IMR-90 (cell line): Measurements from ENCODE around the gene PIAS2.

Experiments
- BHLHE40 ChIP-seq: fragments of 150-350 bp; IDR thresholded peaks from 2 replicates; pipeline ENCODE4 v1.6.1; 2016; ENCODE audit warnings: mild to moderate bottlenecking, low read depth, low read length
- CHD1 ChIP-seq: IDR thresholded peaks from 2 replicates; pipeline ENCODE4 v1.6.1; 2012; ENCODE audit warnings: low read depth, low read length, improper control_type of control experiment
- FOS ChIP-seq: fragments of 150-350 bp; IDR thresholded peaks from 2 replicates; pipeline ENCODE4 v1.6.1; 2016; ENCODE audit warnings: low read depth, low read length
- MAZ ChIP-seq: IDR thresholded peaks from 2 replicates; pipeline ENCODE4 v1.6.1; 2012; ENCODE audit warnings: low read depth, mild to moderate bottlenecking, low read length, improper control_type of control experiment, moderate library complexity, borderline replicate concordance
- POLR2A ChIP-seq: IDR thresholded peaks from 2 replicates; pipeline ENCODE4 v1.6.1; 2012; ENCODE audit warnings: mild to moderate bottlenecking, low read depth, low read length
- RAD21 ChIP-seq: IDR thresholded peaks from 2 replicates; pipeline ENCODE4 v1.6.1; 2012; ENCODE audit warnings: low read length, improper control_type of control experiment
- RCOR1 ChIP-seq: IDR thresholded peaks from 2 replicates; pipeline ENCODE4 v1.6.1; 2012; ENCODE audit warnings: mild to moderate bottlenecking, low read length, improper control_type of control experiment; ENCODE audit not compliant: insufficient replicate concordance
- RFX5 ChIP-seq: IDR thresholded peaks from 2 replicates; pipeline ENCODE4 v1.8.0; 2012; ENCODE audit warnings: low read depth, mild to moderate bottlenecking, low read length, moderate library complexity
- USF2 ChIP-seq: fragments of 150-350 bp; IDR thresholded peaks from 2 replicates; pipeline ENCODE4 v1.6.1; 2017; ENCODE audit warnings: mild to moderate bottlenecking, antibody characterized with exemption, low read length, low read depth
- TF ChIP-seq, protein P1 (sequence below): conservative IDR thresholded peaks from 2 replicates; pipeline ENCODE4 v1.5.1; 2012; ENCODE audit warnings: mild to moderate bottlenecking, low read depth, low read length, improper control_type of control experiment

GRCh38 chr18:46958209-46958608, 40.9 kb upstream of the PIAS2 start:
- TF ChIP-seq MAZ = no peak
- TF ChIP-seq, protein P1, sequence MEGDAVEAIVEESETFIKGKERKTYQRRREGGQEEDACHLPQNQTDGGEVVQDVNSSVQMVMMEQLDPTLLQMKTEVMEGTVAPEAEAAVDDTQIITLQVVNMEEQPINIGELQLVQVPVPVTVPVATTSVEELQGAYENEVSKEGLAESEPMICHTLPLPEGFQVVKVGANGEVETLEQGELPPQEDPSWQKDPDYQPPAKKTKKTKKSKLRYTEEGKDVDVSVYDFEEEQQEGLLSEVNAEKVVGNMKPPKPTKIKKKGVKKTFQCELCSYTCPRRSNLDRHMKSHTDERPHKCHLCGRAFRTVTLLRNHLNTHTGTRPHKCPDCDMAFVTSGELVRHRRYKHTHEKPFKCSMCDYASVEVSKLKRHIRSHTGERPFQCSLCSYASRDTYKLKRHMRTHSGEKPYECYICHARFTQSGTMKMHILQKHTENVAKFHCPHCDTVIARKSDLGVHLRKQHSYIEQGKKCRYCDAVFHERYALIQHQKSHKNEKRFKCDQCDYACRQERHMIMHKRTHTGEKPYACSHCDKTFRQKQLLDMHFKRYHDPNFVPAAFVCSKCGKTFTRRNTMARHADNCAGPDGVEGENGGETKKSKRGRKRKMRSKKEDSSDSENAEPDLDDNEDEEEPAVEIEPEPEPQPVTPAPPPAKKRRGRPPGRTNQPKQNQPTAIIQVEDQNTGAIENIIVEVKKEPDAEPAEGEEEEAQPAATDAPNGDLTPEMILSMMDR = no peak
- TF ChIP-seq POLR2A = no peak
- no peak for TF ChIP-seq RFX5
- TF ChIP-seq CHD1 = no peak
- no peak for TF ChIP-seq USF2
- TF ChIP-seq RAD21 = no peak
- TF ChIP-seq RCOR1 = no peak
- no peak for TF ChIP-seq FOS
- TF ChIP-seq BHLHE40 = no peak
